HEK293 (cell line): ENCODE measurements around the gene NAALADL2.
"Not testable (repeated sequence)": the region's sequence is repeated elsewhere in the genome, so short reads cannot be mapped to it uniquely, and the experiment has no call there.

ENCODE experiments used
- CTCF ChIA-PET: fragments of 350-600 bp; formaldehyde crosslinking; extraction: SDS; loops from one replicate; lab custom pipeline; 2021; ENCODE audit warnings: antibody characterized with exemption; lab: Yijun Ruan, JAX
- POLR2A ChIA-PET: fragments of 300-600 bp; formaldehyde crosslinking; extraction: SDS; loops from one replicate; lab custom pipeline; 2020; ENCODE audit warnings: antibody characterized with exemption, inconsistent platforms; lab: Yijun Ruan, JAX
- H3K27ac ChIP-seq: fragments of 200-500 bp; sonication (Bioruptor generic); 2 replicates; pipeline ENCODE4 v1.5.1; 2014; ENCODE audit warnings: low read depth, low read length, control low read depth, inconsistent platforms; ENCODE audit errors: extremely low read depth
- H3K36me3 ChIP-seq, 2 experiments: fragments of 200-500 bp in 1 of 2; sonication (Bioruptor generic) in 1 of 2; 1 replicate in 1 of 2; 2 replicates in 1 of 2; pipeline ENCODE4 v1.5.1; 2014 to 2017; ENCODE audit warnings: inconsistent platforms in 2 of 2, low read length in 2 of 2; ENCODE audit not compliant: control insufficient read depth in 2 of 2, insufficient read depth in 1 of 2
- H3K4me1 ChIP-seq: fragments of 200-500 bp; sonication (Bioruptor generic); 2 replicates; pipeline ENCODE4 v1.5.1; 2014; ENCODE audit warnings: mild to moderate bottlenecking, low read length, inconsistent platforms; ENCODE audit not compliant: control insufficient read depth, insufficient read depth
- H3K4me3 ChIP-seq: 2 replicates; pipeline ENCODE4 v1.5.1; 2011; ENCODE audit warnings: low read depth, mild to moderate bottlenecking, control low read depth, low read length, moderate library complexity
- H3K9me3 ChIP-seq: fragments of 200-500 bp; sonication (Bioruptor generic); 2 replicates; pipeline ENCODE4 v1.5.1; 2014; ENCODE audit warnings: low read depth, low read length, inconsistent platforms; ENCODE audit not compliant: control insufficient read depth, insufficient read depth
- HOXD13 ChIP-seq: sonication (generic); formaldehyde crosslinking; IDR thresholded peaks from 2 replicates; pipeline ENCODE4 v1.8.0; 2022; ENCODE audit warnings: missing genetic modification reagents, borderline replicate concordance
- TRIM28 ChIP-seq: IDR thresholded peaks from 2 replicates; pipeline ENCODE4 v1.6.1; 2011; ENCODE audit warnings: low read length, control low read depth, borderline replicate concordance
- ZBTB21 ChIP-seq: fragments of 450-650 bp; formaldehyde crosslinking; IDR thresholded peaks from 2 replicates; pipeline ENCODE4 v1.5.1; 2017; ENCODE audit warnings: missing biosample characterization, missing genetic modification characterization
- ZFP37 ChIP-seq: fragments of 450-650 bp; formaldehyde crosslinking; IDR thresholded peaks from 2 replicates; pipeline ENCODE4 v1.5.1; 2016; ENCODE audit warnings: missing biosample characterization, missing genetic modification characterization
- ZNF121 ChIP-seq: fragments of 450-650 bp; formaldehyde crosslinking; IDR thresholded peaks from 2 replicates; pipeline ENCODE4 v1.5.1; 2016; ENCODE audit warnings: missing biosample characterization, missing genetic modification characterization
- ZNF202 ChIP-seq: fragments of 450-650 bp; formaldehyde crosslinking; IDR thresholded peaks from 2 replicates; pipeline ENCODE4 v1.5.1; 2016; ENCODE audit warnings: missing biosample characterization, missing genetic modification characterization, borderline replicate concordance
- ZNF221 ChIP-seq: fragments of 450-650 bp; formaldehyde crosslinking; IDR thresholded peaks from 2 replicates; pipeline ENCODE4 v1.5.1; 2017; ENCODE audit warnings: missing biosample characterization, missing genetic modification characterization, borderline replicate concordance
- ZNF292 ChIP-seq: fragments of 450-650 bp; formaldehyde crosslinking; IDR thresholded peaks from 2 replicates; pipeline ENCODE4 v1.5.1; 2016; ENCODE audit warnings: low read depth, missing biosample characterization, missing genetic modification characterization, borderline replicate concordance
- ZNF433 ChIP-seq: fragments of 450-650 bp; formaldehyde crosslinking; IDR thresholded peaks from 2 replicates; pipeline ENCODE4 v1.5.1; 2016; ENCODE audit warnings: missing biosample characterization, missing genetic modification characterization, low read depth
- ZNF596 ChIP-seq: fragments of 450-650 bp; IDR thresholded peaks from 2 replicates; pipeline ENCODE4 v1.5.0; 2018; ENCODE audit warnings: missing biosample characterization, mild to moderate bottlenecking, missing genetic modification characterization, moderate library complexity
- ZNF624 ChIP-seq: fragments of 450-650 bp; formaldehyde crosslinking; IDR thresholded peaks from 2 replicates; pipeline ENCODE4 v1.5.1; 2017; ENCODE audit warnings: missing biosample characterization, missing genetic modification characterization
- ZSCAN16 ChIP-seq: fragments of 450-650 bp; formaldehyde crosslinking; IDR thresholded peaks from 2 replicates; pipeline ENCODE4 v1.5.1; 2016; ENCODE audit warnings: missing biosample characterization, missing genetic modification characterization
- TF ChIP-seq, protein P1 (sequence below): fragments of 450-650 bp; formaldehyde crosslinking; IDR thresholded peaks from 2 replicates; pipeline ENCODE4 v1.5.1; 2016; ENCODE audit warnings: missing biosample characterization, missing genetic modification characterization
- TF ChIP-seq, protein P2 (sequence below): fragments of 450-650 bp; formaldehyde crosslinking; IDR thresholded peaks from 2 replicates; pipeline ENCODE4 v1.5.1; 2016; ENCODE audit warnings: missing biosample characterization, missing genetic modification characterization

The NAALADL2 gene

DNA sequence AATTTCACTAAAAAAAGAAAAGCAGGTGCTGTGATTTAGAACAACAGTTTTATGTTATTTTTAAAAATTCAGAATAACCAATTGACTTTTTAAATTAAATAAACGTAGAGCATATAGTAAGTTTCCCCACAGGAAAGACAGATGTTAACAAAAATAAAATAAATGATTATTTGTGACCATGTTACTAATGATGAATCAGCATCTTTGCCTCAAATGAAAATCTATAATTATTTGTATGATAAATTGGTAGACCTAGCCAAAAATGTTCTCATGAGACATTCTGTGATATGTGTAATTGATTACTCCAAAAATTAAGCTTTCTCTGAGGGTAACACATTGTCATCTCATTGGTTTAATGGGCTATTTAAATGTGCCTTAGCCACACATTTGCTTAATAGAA is 948.0 kb downstream of the NAALADL2 start:
- no peaks in the 10 kb centered on the region for H3K9me3 ChIP-seq
- no peaks in the 10 kb centered on the region for H3K36me3 ChIP-seq
- CTCF ChIA-PET, result no interaction called here
- H3K4me3 ChIP-seq, result no peak overlapping the region
- H3K4me1 ChIP-seq, result no peaks in the 10 kb centered on the region
- TF ChIP-seq ZNF433 (tag by site-specific recombination) (no peak), ZSCAN16 (no peak), HOXD13 (no peak), ZBTB21 (tag by site-specific recombination) (no peak), ZNF221 (tag by site-specific recombination) (no peak), ZNF121 (tag by site-specific recombination) (no peak), ZNF202 (tag by site-specific recombination) (no peak), ZNF596 (tag by site-specific recombination) (no peak)
- POLR2A ChIA-PET, result no interaction called here
- no peak overlapping the region for H3K27ac ChIP-seq

GRCh38 chr3:175818811-175819464 is 959.8 kb downstream of the NAALADL2 start:
- ChIA-PET CTCF (no interaction called here), POLR2A (no interaction called here)
- no peaks in the 10 kb centered on the region for H3K36me3 ChIP-seq
- TF ChIP-seq, protein P1, sequence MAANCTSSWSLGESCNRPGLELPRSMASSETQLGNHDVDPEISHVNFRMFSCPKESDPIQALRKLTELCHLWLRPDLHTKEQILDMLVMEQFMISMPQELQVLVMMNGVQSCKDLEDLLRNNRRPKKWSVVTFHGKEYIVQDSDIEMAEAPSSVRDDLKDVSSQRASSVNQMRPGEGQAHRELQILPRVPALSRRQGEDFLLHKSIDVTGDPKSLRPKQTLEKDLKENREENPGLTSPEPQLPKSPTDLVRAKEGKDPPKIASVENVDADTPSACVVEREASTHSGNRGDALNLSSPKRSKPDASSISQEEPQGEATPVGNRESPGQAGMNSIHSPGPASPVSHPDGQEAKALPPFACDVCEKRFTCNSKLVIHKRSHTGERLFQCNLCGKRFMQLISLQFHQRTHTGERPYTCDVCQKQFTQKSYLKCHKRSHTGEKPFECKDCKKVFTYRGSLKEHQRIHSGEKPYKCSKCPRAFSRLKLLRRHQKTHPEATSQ (tag by site-specific recombination), result no peak
- TF ChIP-seq ZNF624 (tag by site-specific recombination), result no peak
- no peak for TF ChIP-seq ZFP37
- TF ChIP-seq ZNF292 (tag by site-specific recombination), result no peak
- peak; percentile 32; the same call in 1 of the 2 replicates for TF ChIP-seq TRIM28
- TF ChIP-seq, protein P2, sequence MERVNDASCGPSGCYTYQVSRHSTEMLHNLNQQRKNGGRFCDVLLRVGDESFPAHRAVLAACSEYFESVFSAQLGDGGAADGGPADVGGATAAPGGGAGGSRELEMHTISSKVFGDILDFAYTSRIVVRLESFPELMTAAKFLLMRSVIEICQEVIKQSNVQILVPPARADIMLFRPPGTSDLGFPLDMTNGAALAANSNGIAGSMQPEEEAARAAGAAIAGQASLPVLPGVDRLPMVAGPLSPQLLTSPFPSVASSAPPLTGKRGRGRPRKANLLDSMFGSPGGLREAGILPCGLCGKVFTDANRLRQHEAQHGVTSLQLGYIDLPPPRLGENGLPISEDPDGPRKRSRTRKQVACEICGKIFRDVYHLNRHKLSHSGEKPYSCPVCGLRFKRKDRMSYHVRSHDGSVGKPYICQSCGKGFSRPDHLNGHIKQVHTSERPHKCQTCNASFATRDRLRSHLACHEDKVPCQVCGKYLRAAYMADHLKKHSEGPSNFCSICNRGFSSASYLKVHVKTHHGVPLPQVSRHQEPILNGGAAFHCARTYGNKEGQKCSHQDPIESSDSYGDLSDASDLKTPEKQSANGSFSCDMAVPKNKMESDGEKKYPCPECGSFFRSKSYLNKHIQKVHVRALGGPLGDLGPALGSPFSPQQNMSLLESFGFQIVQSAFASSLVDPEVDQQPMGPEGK (tag by site-specific recombination), result no peak
- H3K27ac ChIP-seq, result no peak overlapping the region
- H3K4me1 ChIP-seq, result no peaks in the 10 kb centered on the region
- no peaks in the 10 kb centered on the region for H3K9me3 ChIP-seq
- H3K4me3 ChIP-seq, result no peak overlapping the region

GRCh38 chr3:175822766-175823491 is 963.8 kb downstream of the NAALADL2 start:
- POLR2A ChIA-PET, result not testable (repeated sequence)

DNA sequence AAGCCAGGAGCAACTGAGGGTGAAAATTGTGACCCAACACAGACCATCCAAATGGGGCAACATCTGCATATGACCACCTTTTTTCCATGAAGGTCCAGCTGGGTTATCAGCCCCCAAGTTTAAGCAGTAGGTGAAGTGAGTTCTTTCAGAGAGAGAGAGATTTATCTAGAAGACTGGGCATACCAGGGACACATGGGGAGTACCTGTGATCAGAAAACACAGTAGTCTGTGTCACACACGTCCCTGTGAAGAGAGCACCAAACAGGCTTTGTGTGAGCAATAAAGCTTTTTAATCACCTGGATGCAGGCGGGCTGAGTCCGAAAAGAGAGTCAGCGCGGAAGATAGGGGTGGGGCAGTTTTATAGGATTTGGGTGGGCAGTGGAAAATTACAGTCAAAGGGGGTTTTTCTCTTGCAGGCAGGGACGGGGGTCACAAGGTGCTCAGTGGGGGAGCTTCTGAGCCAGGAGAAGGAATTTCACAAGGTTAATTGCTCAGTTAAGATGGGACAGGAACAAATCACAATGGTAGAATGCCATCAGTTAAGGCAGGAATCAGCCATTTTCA is 966.0 kb downstream of the NAALADL2 start:
- H3K36me3 ChIP-seq, H3K4me1 ChIP-seq, POLR2A ChIA-PET, H3K9me3 ChIP-seq, CTCF ChIA-PET, H3K4me3 ChIP-seq, H3K27ac ChIP-seq: not testable (repeated sequence)

More at GRCh38 chr3:175822766-175823491, 963.8 kb downstream of the NAALADL2 start:
- H3K27ac ChIP-seq, CTCF ChIA-PET, H3K4me3 ChIP-seq, H3K36me3 ChIP-seq, H3K9me3 ChIP-seq, H3K4me1 ChIP-seq: not testable (repeated sequence)
